Sigmoid colon (tissue), 4 donors: ENCODE results near the gene IPPK.
A peak's percentile ranks its signal among the peaks of the same experiment; 100 is the strongest.

Experiments
- CTCF ChIP-seq, 4 experiments: fragments of 450-650 bp in 3 of 4; fragments of 200-600 bp in 1 of 4; IDR thresholded peaks; one replicate each; pipeline ENCODE4 v1.5.1; 2016 to 2019; ENCODE audit warnings: antibody characterized with exemption in 4 of 4, mild to moderate bottlenecking in 3 of 4, moderate library complexity in 2 of 4
- EP300 ChIP-seq, 4 donors: sonication (generic); formaldehyde crosslinking; IDR thresholded peaks; one replicate each; pipeline ENCODE4 v1.6.1; 2017; ENCODE audit warnings: antibody characterized with exemption in 4 of 4
- POLR2A ChIP-seq, 2 donors: fragments of 450-650 bp; IDR thresholded peaks; one replicate each; pipeline ENCODE4 v1.6.1; 2016; ENCODE audit warnings: antibody characterized with exemption in 2 of 2, mild to moderate bottlenecking in 2 of 2, moderate library complexity in 2 of 2
- POLR2AphosphoS5 ChIP-seq, 4 donors: sonication (generic); formaldehyde crosslinking; IDR thresholded peaks; one replicate each; pipeline ENCODE4 v1.6.1; 2017; ENCODE audit warnings: antibody characterized with exemption in 4 of 4

- peak in 2 of 4 donors; percentile 47 to 65 for TF ChIP-seq EP300 (IDR thresholded peaks at IDR 0.05)
- TF ChIP-seq CTCF (IDR thresholded peaks at IDR 0.05) = no peak
- peak; percentile 71 to 88 (median 84) for TF ChIP-seq POLR2AphosphoS5 (IDR thresholded peaks at IDR 0.05)
- TF ChIP-seq POLR2A (IDR thresholded peaks at IDR 0.05) = no peak
Observed at GRCh38 chr9:92590377-92590776, 79.6 kb downstream of the IPPK start.
